ENCODE data around the gene RASGRP2.

DNA sequence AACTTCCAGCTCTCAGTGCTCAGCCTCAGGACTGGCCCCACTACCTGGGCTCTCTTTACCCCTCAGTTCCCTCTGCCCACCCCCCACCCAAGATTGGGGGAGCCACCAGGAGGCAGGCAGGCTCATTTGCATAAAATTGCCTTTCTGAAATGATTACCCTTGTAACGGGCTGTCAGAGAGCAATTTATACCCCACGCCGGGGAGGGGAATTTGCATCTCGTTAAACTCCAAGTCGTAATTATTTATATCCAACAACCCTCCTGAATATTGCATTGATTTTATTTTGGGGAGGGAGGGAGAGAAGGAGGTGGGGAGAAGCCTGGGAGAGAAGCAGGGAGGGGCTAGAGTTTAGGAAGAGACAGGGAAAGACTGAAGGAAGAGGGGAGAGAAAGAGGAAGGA lies 29.3 kb downstream of the RASGRP2 start:
- TF ChIP-seq TBP (IDR thresholded peaks at IDR 0.05; ENCODE audit: low read depth, low read length): no peak
- no peak for TF ChIP-seq SRF (IDR thresholded peaks at IDR 0.05; ENCODE audit: low read depth, low read length)
- TF ChIP-seq CTCF (IDR thresholded peaks at IDR 0.05; ENCODE audit: control extremely low read depth in 1 of 3, insufficient read depth in 1 of 3, low read depth in 1 of 3, low read length in 3 of 3): no peak
- no peak for TF ChIP-seq RNF2 (IDR thresholded peaks at IDR 0.05; ENCODE audit: borderline replicate concordance, low read depth, low read length, missing control alignments, poor library complexity, severe bottlenecking)
- no peak for TF ChIP-seq EP300 (IDR thresholded peaks at IDR 0.05; ENCODE audit: borderline replicate concordance in 1 of 2, low read depth in 2 of 2, low read length in 2 of 2)
- no peak for TF ChIP-seq NRF1 (IDR thresholded peaks at IDR 0.05; ENCODE audit: low read depth, low read length)
- TF ChIP-seq RAD21 (IDR thresholded peaks at IDR 0.05 in 1 of 2, conservative IDR thresholded peaks at IDR 0.05 in 1 of 2; ENCODE audit: low read depth in 2 of 2, low read length in 2 of 2): no peak
- no peak for TF ChIP-seq YY1 (IDR thresholded peaks at IDR 0.05; ENCODE audit: low read depth, low read length)
- TF ChIP-seq HDAC2 (IDR thresholded peaks at IDR 0.05; ENCODE audit: borderline replicate concordance in 1 of 2, low read depth in 2 of 2, low read length in 2 of 2): no peak
- no peak for TF ChIP-seq SIN3A (conservative IDR thresholded peaks at IDR 0.05 in 1 of 2, IDR thresholded peaks at IDR 0.05 in 1 of 2; ENCODE audit: low read depth in 1 of 2, low read length in 2 of 2)
- TF ChIP-seq POLR2A (IDR thresholded peaks at IDR 0.05; ENCODE audit: control extremely low read depth in 1 of 2, low read depth in 2 of 2, low read length in 2 of 2): no peak
- TF ChIP-seq GABPA (IDR thresholded peaks at IDR 0.05; ENCODE audit: borderline replicate concordance, insufficient read depth, low read length): no peak
- no peak for TF ChIP-seq NANOG (IDR thresholded peaks at IDR 0.05; ENCODE audit: insufficient read depth, low read depth, low read length, poor library complexity, severe bottlenecking)
- no peak for TF ChIP-seq TCF12 (IDR thresholded peaks at IDR 0.05; ENCODE audit: low read depth, low read length)
